HCEC 1CT (cell line): ENCODE results near the gene WNK3.
"Not testable (repeated sequence)": the region's sequence is repeated elsewhere in the genome, so short reads cannot be mapped to it uniquely, and the experiment has no call there.

Experiments used
- DNase-seq: peaks from one replicate; pipeline ENCODE4 v3.0.0-alpha.2; 2017

Gene WNK3

GRCh38 chrX:54357414-54358377 is at the start of gene WNK3:
Gene WNK3, minus strand, starts transcription at chrX:54358046.
- no peak for DNase-seq

- no peak for DNase-seq
Measured at GRCh38 chrX:54407266-54407665, 49.4 kb upstream of the WNK3 start.

- no peak for DNase-seq
Measured at GRCh38 chrX:54397113-54397512, 39.3 kb upstream of the WNK3 start.

- no peak for DNase-seq
Measured at GRCh38 chrX:54386314-54386713, 28.5 kb upstream of the WNK3 start.

GRCh38 chrX:54384661-54385060 is 26.8 kb upstream of the WNK3 start:
- not testable (repeated sequence) for DNase-seq

- DNase-seq, result no peak
Measured at GRCh38 chrX:54359408-54359807, 1.6 kb upstream of the WNK3 start.

GRCh38 chrX:54358424-54359211 is 772 bp upstream of the WNK3 start:
- no peak for DNase-seq

- no peak for DNase-seq
Measured at GRCh38 chrX:54352677-54353076, 5.2 kb downstream of the WNK3 start.

- DNase-seq, result not testable (repeated sequence)
Measured at GRCh38 chrX:54337383-54337782, 20.5 kb downstream of the WNK3 start.

GRCh38 chrX:54325077-54325476 is 32.8 kb downstream of the WNK3 start:
- DNase-seq, result no peak

- no peak for DNase-seq
Measured at GRCh38 chrX:54320067-54320466, 37.8 kb downstream of the WNK3 start.

- no peak for DNase-seq
Measured at GRCh38 chrX:54306379-54306778, 51.5 kb downstream of the WNK3 start.

GRCh38 chrX:54301516-54301915 is 56.3 kb downstream of the WNK3 start:
- no peak for DNase-seq

GRCh38 chrX:54294306-54294705 is 63.5 kb downstream of the WNK3 start:
- no peak for DNase-seq

GRCh38 chrX:54292755-54293154 is 65.1 kb downstream of the WNK3 start:
- no peak for DNase-seq

GRCh38 chrX:54291758-54292157 is 66.1 kb downstream of the WNK3 start:
- no peak for DNase-seq

GRCh38 chrX:54288968-54289367 is 68.9 kb downstream of the WNK3 start:
- DNase-seq, result no peak

- DNase-seq, result no peak
Measured at GRCh38 chrX:54288277-54288676, 69.6 kb downstream of the WNK3 start.

- no peak for DNase-seq
Measured at GRCh38 chrX:54281676-54282075, 76.2 kb downstream of the WNK3 start.

- DNase-seq, result no peak
Measured at GRCh38 chrX:54280466-54280865, 77.4 kb downstream of the WNK3 start.

GRCh38 chrX:54271664-54272063 is 86.2 kb downstream of the WNK3 start:
- DNase-seq, result no peak

GRCh38 chrX:54248309-54248708 is 109.5 kb downstream of the WNK3 start:
- DNase-seq, result peak; percentile 26

GRCh38 chrX:54246866-54247265 is 111.0 kb downstream of the WNK3 start:
- peak; percentile 23 for DNase-seq

- no peak for DNase-seq
Measured at GRCh38 chrX:54238588-54238987, 119.3 kb downstream of the WNK3 start.
